Measurements from ENCODE around the gene ADAMTS10. TPM values are rescaled to one million over a fixed set of nuclear protein-coding genes. Genes with fewer than 3 reads are reported as not detected.

Gene ADAMTS10
- total and polyA plus RNA-seq, 2 of the 13 experiments (the other 11 are each of a cell fraction or from before 2014, with no cell fraction given): 0.49 to 1.7 TPM

- no peak for TF ChIP-seq ATF5 (CRISPR knock-in tag; IDR thresholded peaks at IDR 0.05; ENCODE audit: low read depth)
- no peak for TF ChIP-seq HOMEZ (CRISPR knock-in tag; IDR thresholded peaks at IDR 0.05; ENCODE audit: low read depth)
- no peak for TF ChIP-seq ZNF773 (CRISPR knock-in tag; IDR thresholded peaks at IDR 0.05; ENCODE audit: borderline replicate concordance)
- no peak for TF ChIP-seq ZNF207 (IDR thresholded peaks at IDR 0.05; ENCODE audit: borderline replicate concordance)
- TF ChIP-seq ZBTB43 (CRISPR knock-in tag; conservative IDR thresholded peaks at IDR 0.05): no peak
- TF ChIP-seq PAF1 (CRISPR knock-in tag; IDR thresholded peaks at IDR 0.05): no peak
- no peak for TF ChIP-seq ZNF12 (CRISPR knock-in tag; IDR thresholded peaks at IDR 0.05)
- TF ChIP-seq ZNF556 (CRISPR knock-in tag; IDR thresholded peaks at IDR 0.05; ENCODE audit: borderline replicate concordance): no peak
These were observed 74.2 kb downstream of the ADAMTS10 start (continued) for GRCh38 chr19:8536282-8536681.

GRCh38 chr19:8532225-8532624, 78.3 kb downstream of the ADAMTS10 start:
- Histone ChIP-seq H2AFZ (ENCODE audit: low read length) (no peak overlapping the region), H3K27me3 (ENCODE audit: control insufficient read depth in 1 of 2, insufficient read depth in 2 of 2, low read length in 2 of 2) (no peaks in the 10 kb centered on the region), H4K20me1 (ENCODE audit: insufficient read depth, low read length) (peaks cover 2% of the 10 kb centered on the region; the same call in 1 of the 2 replicates), H3K79me2 (ENCODE audit: insufficient read depth, low read length) (no peaks in the 10 kb centered on the region), H3K4me1 (ENCODE audit: insufficient read depth, low read length) (peaks cover 24% of the 10 kb centered on the region), H3K9ac (ENCODE audit: insufficient read depth, low read depth, low read length) (no peak overlapping the region), H3K9me3 (ENCODE audit: low read length) (no peaks in the 10 kb centered on the region), H3K27ac (ENCODE audit: extremely low read length, insufficient read depth, low read length) (no peak overlapping the region), H3K36me3 (replicated peaks in 1 of 2; ENCODE audit: control insufficient read depth in 1 of 2, insufficient read depth in 2 of 2, low read length in 2 of 2) (no peaks in the 10 kb centered on the region), H3K4me2 (ENCODE audit: low read depth, low read length) (peak overlapping the region; percentile 48), H3K4me3 (replicated peaks in 1 of 3; ENCODE audit: insufficient read depth in 1 of 3, low read depth in 2 of 3, low read length in 3 of 3) (no peak overlapping the region)
- CTCF ChIA-PET (ENCODE audit: low intra/inter-chr PET ratio, low total read pairs): no interaction called here
- FAIRE-seq (no peak), ATAC-seq (no peak; the same call in 2 of the 3 replicates), DNase-seq (ENCODE audit: low spot score) (peak; percentile 43)
- BruUV-seq (replicated peaks): no TSS peak
- in situ Hi-C loops (cut with HindIII; ENCODE audit: extremely low pct_ligation_motif_present, low pct_unique_long_range_greater_than_20kb): no loop called here
- WGBS (ENCODE audit: low lambda C conversion rate): 3% methylated on average over 2 of the region's 2 CpGs
- intact Hi-C loops (cut with micrococcal nuclease; ENCODE audit: unreplicated experiment): no loop called here
- POLR2A ChIA-PET: interaction anchor here (0.6 to 1.1 kb wide), 2 partner anchors 18 to 23 kb away, joined by 3 read pairs; partner anchors contain the start of gene ZNF414
- TF ChIP-seq ZBTB8A (CRISPR knock-in tag; IDR thresholded peaks at IDR 0.05; ENCODE audit: borderline replicate concordance, low read depth) (no peak), ONECUT2 (CRISPR knock-in tag; IDR thresholded peaks at IDR 0.05) (no peak), ZNF572 (CRISPR knock-in tag; IDR thresholded peaks at IDR 0.05) (no peak), ATF2 (CRISPR knock-in tag; IDR thresholded peaks at IDR 0.05) (no peak), ZNF431 (CRISPR knock-in tag; IDR thresholded peaks at IDR 0.05; ENCODE audit: borderline replicate concordance, low read depth) (no peak), ZC3H13 (CRISPR knock-in tag; IDR thresholded peaks at IDR 0.05) (no peak), POLR2G (IDR thresholded peaks at IDR 0.05; ENCODE audit: low read depth, low read length) (no peak), ZNF589 (CRISPR knock-in tag; conservative IDR thresholded peaks at IDR 0.05) (no peak), HNF4A (CRISPR knock-in tag; IDR thresholded peaks at IDR 0.05) (peak; percentile 34; the same call in 1 of the 2 replicates), AGO1 (IDR thresholded peaks at IDR 0.05; ENCODE audit: low read depth, low read length, poor library complexity, severe bottlenecking) (no peak), FOXC1 (CRISPR knock-in tag; IDR thresholded peaks at IDR 0.05; ENCODE audit: borderline replicate concordance) (no peak)

Data from HepG2 (cell line).